K562 (cell line): ENCODE data around the gene ZNF177. TPM values are rescaled to one million over a fixed set of nuclear protein-coding genes. Genes with fewer than 3 reads are reported as not detected.

Experiments used
- BHLHE40 ChIP-seq: IDR thresholded peaks from 2 replicates; pipeline ENCODE4 v1.6.1; 2011; ENCODE audit warnings: low read length, improper control_type of control experiment
- CBX5 ChIP-seq: IDR thresholded peaks from 2 replicates; pipeline ENCODE4 v1.6.1; 2014; ENCODE audit warnings: low read depth, borderline replicate concordance
- CCAR2 ChIP-seq: fragments of 200-400 bp; formaldehyde crosslinking; IDR thresholded peaks from 2 replicates; pipeline ENCODE4 v1.6.1; 2017; ENCODE audit warnings: mild to moderate bottlenecking, low read depth, low read length
- CCNT2 ChIP-seq: IDR thresholded peaks from 2 replicates; pipeline ENCODE4 v1.6.1; 2011; ENCODE audit warnings: borderline replicate concordance, low read depth, mild to moderate bottlenecking, moderate library complexity, mixed read lengths, low read length; ENCODE audit not compliant: insufficient read length; ENCODE audit errors: extremely low read depth
- CHD2 ChIP-seq: IDR thresholded peaks from 2 replicates; pipeline ENCODE4 v1.6.1; 2011; ENCODE audit warnings: low read depth, low read length
- CHD4 ChIP-seq: fragments of 200-600 bp; sonication (generic); IDR thresholded peaks from 3 replicates; pipeline ENCODE4 v1.6.1; 2012; ENCODE audit warnings: low read depth, mild to moderate bottlenecking, mixed read lengths, low read length, inconsistent platforms; ENCODE audit not compliant: insufficient read depth, insufficient replicate concordance, poor library complexity, severe bottlenecking
- CTCF ChIP-seq, 3 experiments: IDR thresholded peaks in 2 of 3; conservative IDR thresholded peaks in 1 of 3; 2 replicates each; pipeline ENCODE4 v1.5.1; 2011 to 2012; ENCODE audit warnings: low read length in 3 of 3, mild to moderate bottlenecking in 3 of 3, control low read depth in 2 of 3, improper control_type of control experiment in 1 of 3, inconsistent platforms in 1 of 3, low read depth in 1 of 3, mixed read lengths in 1 of 3, moderate library complexity in 1 of 3; ENCODE audit not compliant: insufficient read depth in 2 of 3
- CXXC5 ChIP-seq: fragments of 250-450 bp; sonication (Bioruptor Pico); IDR thresholded peaks from 2 replicates; pipeline ENCODE4 v1.8.0; 2022; ENCODE audit warnings: inconsistent platforms, mild to moderate bottlenecking, moderate library complexity
- EGR1 ChIP-seq: fragments of 450-650 bp; conservative IDR thresholded peaks from 2 replicates; pipeline ENCODE4 v1.6.1; 2017; ENCODE audit warnings: mild to moderate bottlenecking
- ESRRA ChIP-seq: fragments of 450-650 bp; IDR thresholded peaks from 2 replicates; pipeline ENCODE4 v1.6.1; 2014; ENCODE audit warnings: low read depth, mild to moderate bottlenecking, moderate library complexity, borderline replicate concordance
- GATAD2A ChIP-seq: fragments of 450-650 bp; IDR thresholded peaks from 2 replicates; pipeline ENCODE4 v1.6.1; 2017
- HMBOX1 ChIP-seq: sonication (generic); IDR thresholded peaks from 2 replicates; pipeline ENCODE4 v1.6.1; 2016
- HMGN3 ChIP-seq: IDR thresholded peaks from 2 replicates; pipeline ENCODE4 v1.6.1; 2011; ENCODE audit warnings: borderline replicate concordance, low read depth, mild to moderate bottlenecking, mixed read lengths, low read length; ENCODE audit not compliant: insufficient read length; ENCODE audit errors: extremely low read depth
- KLF10 ChIP-seq: fragments of 250-450 bp; sonication (Bioruptor Pico); IDR thresholded peaks from 2 replicates; pipeline ENCODE4 v1.6.1; 2021; ENCODE audit warnings: matching md5 sums
- MECOM ChIP-seq: fragments of 250-450 bp; sonication (Bioruptor Pico); IDR thresholded peaks from 2 replicates; pipeline ENCODE4 v1.8.0; 2022; ENCODE audit warnings: inconsistent platforms
- POLR2B ChIP-seq: fragments of 450-650 bp; IDR thresholded peaks from 2 replicates; pipeline ENCODE4 v1.6.1; 2018; ENCODE audit warnings: low read depth; ENCODE audit not compliant: partially characterized antibody
- SIN3B ChIP-seq: fragments of 450-650 bp; IDR thresholded peaks from 2 replicates; pipeline ENCODE4 v1.6.1; 2017; ENCODE audit warnings: low read depth, mild to moderate bottlenecking, moderate library complexity
- SNRNP70 ChIP-seq: fragments of 200-400 bp; formaldehyde crosslinking; optimal IDR thresholded peaks from 2 replicates; pipeline ENCODE3; 2017; ENCODE audit warnings: low read depth, low read length
- TAF7 ChIP-seq: fragments of 450-650 bp; IDR thresholded peaks from 2 replicates; pipeline ENCODE4 v1.6.1; 2016; ENCODE audit warnings: missing genetic modification characterization, missing compliant biosample characterization
- VEZF1 ChIP-seq: fragments of 200-800 bp; sonication (Bioruptor generic); IDR thresholded peaks from 2 replicates; pipeline ENCODE4 v1.6.1; 2017; ENCODE audit warnings: missing genetic modification characterization, missing compliant biosample characterization
- XRCC5 ChIP-seq: fragments of 200-400 bp; formaldehyde crosslinking; IDR thresholded peaks from 2 replicates; pipeline ENCODE4 v1.6.1; 2017; ENCODE audit warnings: low read depth, mild to moderate bottlenecking, low read length
- ZNF282 ChIP-seq: sonication (generic); formaldehyde crosslinking; IDR thresholded peaks from 2 replicates; pipeline ENCODE4 v1.8.1; 2023; ENCODE audit warnings: missing genetic modification reagents
- ZNF57 ChIP-seq: fragments of 450-650 bp; formaldehyde crosslinking; IDR thresholded peaks from 2 replicates; pipeline ENCODE4 v1.4.0; 2020; ENCODE audit warnings: mild to moderate bottlenecking, moderate library complexity
- ZNF740 ChIP-seq, 3 experiments: fragments of 200-800 bp in 1 of 3; sonication (Bioruptor generic) in 1 of 3; sonication (generic) in 1 of 3; formaldehyde crosslinking in 1 of 3; IDR thresholded peaks; 2 replicates each; pipeline versions ENCODE4 v1.6.1 to v1.8.0; 2016 to 2022; ENCODE audit warnings: mild to moderate bottlenecking in 2 of 3, missing compliant biosample characterization in 2 of 3, missing genetic modification characterization in 2 of 3, missing genetic modification reagents in 1 of 3
- polyA plus RNA-seq, 8 experiments: library from polyadenylated mRNA; depleted of rRNA in 4 of 8; stranded (reverse) in 5 of 8; unstranded in 3 of 8; fragments of >200 nt; fragmentation: Nextera tagmentation in 2 of 8; fragmentation: Illumina TruSeq in 1 of 8; extraction: Ambion mirVana in 2 of 8; extraction: Trizol in 1 of 8; gene quantifications; 2 replicates each; pipeline versions ENCODE4 v1.2.1 to v1.2.3, GENCODE V29; 2011 to 2014; ENCODE audit warnings: inconsistent platforms in 1 of 8, missing spikeins in 1 of 8
- total RNA-seq, 7 experiments: library from RNA; depleted of rRNA in 6 of 7; stranded (reverse); fragments of >200 nt in 6 of 7; fragmentation: Illumina TruSeq in 2 of 7; extraction: Trizol in 2 of 7; gene quantifications; 2 replicates each; pipeline versions ENCODE4 v1.2.1 to v1.2.3, GENCODE V29; 2011 to 2021; ENCODE audit warnings: low replicate concordance in 1 of 7

Gene ZNF177
- total and polyA plus RNA-seq, 9 of the 15 experiments (the other 6 are each of a cell fraction or from before 2014, with no cell fraction given): 0.25 to 1.8 (median 1.1) TPM

- TF ChIP-seq EGR1 (peak; percentile 61), ZNF57 (CRISPR knock-in tag) (no peak), ZNF740 (CRISPR knock-in tag; IDR thresholded peaks at IDR 0.05) (peak; percentile 65; the same call in 1 of the 2 replicates), ZNF740 (tag; IDR thresholded peaks at IDR 0.05) (no peak), CTCF (IDR thresholded peaks at IDR 0.05 in 2 of 3, conservative IDR thresholded peaks at IDR 0.05 in 1 of 3; ENCODE audit: insufficient read depth in 2 of 3, low read depth in 1 of 3, low read length in 3 of 3) (peak in 2 of 3 experiments; percentile 37 to 40; a peak in 5 of 6 replicates), KLF10 (CRISPR knock-in tag) (no peak), GATAD2A (no peak), POLR2B (peak; percentile 86), BHLHE40 (peak; percentile 64; the same call in 1 of the 2 replicates), CBX5 (no peak), SIN3B (0 out of 2 replicates have a peak, but pooled peaks have one; percentile 37), CHD4 (no peak), SNRNP70 (no peak), MECOM (CRISPR knock-in tag) (no peak), HMGN3 (peak; percentile 29), XRCC5 (no peak), CCNT2 (peak; percentile 25), TAF7 (tag) (peak; percentile 23; the same call in 1 of the 2 replicates), ESRRA (no peak), HMBOX1 (no peak), ZNF282 (CRISPR knock-in tag) (no peak), VEZF1 (peak; percentile 61), CCAR2 (no peak), CHD2 (peak; percentile 96), CXXC5 (CRISPR knock-in tag) (peak; percentile 32)
These were observed 38.8 kb upstream of the ZNF177 start, which contains the start of gene ZNF559 (continued) for GRCh38 chr19:9323919-9324583.
